HepG2 (cell line): ENCODE measurements around the gene BPIFA2. TPM values are rescaled to one million over a fixed set of nuclear protein-coding genes. Genes with fewer than 3 reads are reported as not detected.

Source experiments
- KLF9 ChIP-seq: IDR thresholded peaks from 2 replicates; pipeline ENCODE4 v1.6.1; 2016; ENCODE audit warnings: low read depth
- MTERF4 ChIP-seq: sonication (generic); formaldehyde crosslinking; IDR thresholded peaks from 2 replicates; pipeline ENCODE4 v1.8.0; 2023; ENCODE audit warnings: mild to moderate bottlenecking, missing genetic modification reagents
- MTF2 ChIP-seq: sonication (generic); formaldehyde crosslinking; IDR thresholded peaks from 2 replicates; pipeline ENCODE4 v1.5.0; 2020; ENCODE audit warnings: missing genetic modification reagents, borderline replicate concordance
- NRL ChIP-seq: sonication (generic); formaldehyde crosslinking; IDR thresholded peaks from 2 replicates; pipeline ENCODE4 v1.5.0; 2020; ENCODE audit warnings: missing genetic modification reagents, mild to moderate bottlenecking, moderate library complexity, borderline replicate concordance
- PPARG ChIP-seq: conservative IDR thresholded peaks from 2 replicates; pipeline ENCODE4 v1.6.1; 2016; ENCODE audit warnings: missing biosample characterization, missing genetic modification reagents
- RBM22 ChIP-seq: fragments of 200-400 bp; formaldehyde crosslinking; optimal IDR thresholded peaks from 2 replicates; pipeline ENCODE3; 2017; ENCODE audit warnings: mild to moderate bottlenecking, low read length, moderate library complexity
- SPEN ChIP-seq: sonication (generic); formaldehyde crosslinking; IDR thresholded peaks from 2 replicates; pipeline ENCODE4 v1.5.1; 2020; ENCODE audit warnings: low read depth, mild to moderate bottlenecking, missing genetic modification reagents
- SUZ12 ChIP-seq: fragments of 150-350 bp; IDR thresholded peaks from 2 replicates; pipeline ENCODE4 v1.6.1; 2014; ENCODE audit warnings: low read depth, low read length
- TERF1 ChIP-seq: sonication (generic); formaldehyde crosslinking; IDR thresholded peaks from 2 replicates; pipeline ENCODE4 v1.8.0; 2022; ENCODE audit warnings: mild to moderate bottlenecking, missing genetic modification reagents, moderate library complexity
- ZBTB4 ChIP-seq: sonication (generic); formaldehyde crosslinking; IDR thresholded peaks from 2 replicates; pipeline ENCODE4 v1.4.0; 2020; ENCODE audit warnings: missing genetic modification reagents, mild to moderate bottlenecking, borderline replicate concordance
- ZFP36L1 ChIP-seq: sonication (generic); formaldehyde crosslinking; IDR thresholded peaks from 2 replicates; pipeline ENCODE4 v1.8.0; 2022; ENCODE audit warnings: mild to moderate bottlenecking, missing genetic modification reagents, moderate library complexity
- ZKSCAN1 ChIP-seq: fragments of 150-350 bp; IDR thresholded peaks from 2 replicates; pipeline ENCODE4 v1.6.1; 2014; ENCODE audit warnings: low read length
- ZNF264 ChIP-seq: sonication (generic); formaldehyde crosslinking; IDR thresholded peaks from 2 replicates; pipeline ENCODE4 v1.4.0; 2020; ENCODE audit warnings: missing genetic modification reagents
- ZNF563 ChIP-seq: sonication (generic); formaldehyde crosslinking; IDR thresholded peaks from 2 replicates; pipeline ENCODE4 v1.8.0; 2022; ENCODE audit warnings: mild to moderate bottlenecking, moderate library complexity, missing genetic modification reagents
- ZNF646 ChIP-seq: sonication (generic); formaldehyde crosslinking; IDR thresholded peaks from 2 replicates; pipeline ENCODE4 v1.9.0; 2021; ENCODE audit warnings: mild to moderate bottlenecking, missing genetic modification reagents
- ZNF660 ChIP-seq: sonication (generic); formaldehyde crosslinking; IDR thresholded peaks from 2 replicates; pipeline ENCODE4 v1.5.1; 2020; ENCODE audit warnings: mild to moderate bottlenecking, low read depth, missing genetic modification reagents, borderline replicate concordance
- ZSCAN22 ChIP-seq: sonication (generic); formaldehyde crosslinking; IDR thresholded peaks from 2 replicates; pipeline ENCODE4 v1.4.0; 2020; ENCODE audit warnings: mild to moderate bottlenecking, missing genetic modification reagents
- polyA plus RNA-seq, 8 experiments: library from polyadenylated mRNA; depleted of rRNA in 3 of 8; stranded (reverse) in 7 of 8; unstranded in 1 of 8; fragments of >200 nt; fragmentation: Illumina TruSeq in 4 of 8; extraction: Trizol in 4 of 8; gene quantifications; 2 replicates each; pipeline versions ENCODE4 v1.2.1 to v1.2.3, GENCODE V29; 2011 to 2016; ENCODE audit warnings: low read depth in 4 of 8, missing spikeins in 1 of 8, mixed read lengths in 1 of 8; ENCODE audit not compliant: insufficient read depth in 1 of 8
- total RNA-seq, 5 experiments: library from RNA; depleted of rRNA; stranded (reverse); fragments of >200 nt; fragmentation: Illumina TruSeq; extraction: Trizol; gene quantifications; 2 replicates each; pipeline ENCODE4 v1.2.3, GENCODE V29; 2016; ENCODE audit warnings: low read depth in 1 of 5

Gene BPIFA2
- total and polyA plus RNA-seq, 2 of the 13 experiments (the other 11 are each of a cell fraction or from before 2014, with no cell fraction given) = not detected

- TF ChIP-seq TERF1 (CRISPR knock-in tag) (no peak), ZNF660 (CRISPR knock-in tag) (0 out of 2 replicates have a peak, but pooled peaks have one; percentile 67), ZBTB4 (no peak), ZNF646 (CRISPR knock-in tag) (peak; percentile 62; the same call in 1 of the 2 replicates), ZFP36L1 (CRISPR knock-in tag) (peak; percentile 98), ZNF264 (CRISPR knock-in tag) (peak; percentile 97), SPEN (CRISPR knock-in tag) (peak; percentile 87; the same call in 1 of the 2 replicates), MTERF4 (peak; percentile 98), PPARG (CRISPR knock-in tag) (peak; percentile 89), SUZ12 (no peak; the same call in 1 of the 2 replicates), ZNF563 (peak; percentile 94), KLF9 (CRISPR knock-in tag) (peak; percentile 94), ZKSCAN1 (no peak), ZSCAN22 (CRISPR knock-in tag) (no peak), MTF2 (no peak), NRL (CRISPR knock-in tag) (peak; percentile 84; the same call in 1 of the 2 replicates), RBM22 (no peak)
Observed at GRCh38 chr20:33209789-33210188, 41.8 kb downstream of the BPIFA2 start (continued).
